ENCODE results near the gene METAP1D.

METAP1D gene

GRCh38 chr2:172087780-172088244 lies 88.1 kb downstream of the METAP1D start:
- Histone ChIP-seq H3K4me3 (ENCODE audit: low read depth, low read length) (no peak overlapping the region), H3K27ac (no peak overlapping the region), H3K27me3 (replicated peaks) (peaks cover 85% of the 10 kb centered on the region), H3K36me3 (replicated peaks) (no peaks in the 10 kb centered on the region)
- DNase-seq, result no peak
- in situ Hi-C loops (cut with HindIII; ENCODE audit: low pct_ligation_motif_present, low sequenced_read_pairs), result no loop called here
- no peak for TF ChIP-seq CTCF (IDR thresholded peaks at IDR 0.05; ENCODE audit: low read depth, low read length, missing control alignments)

- in situ Hi-C loops (cut with HindIII; ENCODE audit: low pct_ligation_motif_present, low sequenced_read_pairs), result no loop called here
- H3K4me3 ChIP-seq (ENCODE audit: low read depth, low read length), result no peak overlapping the region
- H3K36me3 ChIP-seq (replicated peaks), result no peaks in the 10 kb centered on the region
Measured at GRCh38 chr2:172088245-172089004, 88.7 kb downstream of the METAP1D start.

GRCh38 chr2:172089005-172089504 lies 89.3 kb downstream of the METAP1D start:
- no peak overlapping the region for H3K4me3 ChIP-seq (ENCODE audit: low read depth, low read length)
- H3K36me3 ChIP-seq (replicated peaks), result no peaks in the 10 kb centered on the region
- no peak for DNase-seq
- TF ChIP-seq CTCF (IDR thresholded peaks at IDR 0.05; ENCODE audit: low read depth, low read length, missing control alignments), result no peak
- H3K27ac ChIP-seq, result no peak overlapping the region
- peaks cover 85% of the 10 kb centered on the region for H3K27me3 ChIP-seq (replicated peaks)
- in situ Hi-C loops (cut with HindIII; ENCODE audit: low pct_ligation_motif_present, low sequenced_read_pairs), result no loop called here

More at GRCh38 chr2:172088245-172089004, 88.7 kb downstream of the METAP1D start:
- TF ChIP-seq CTCF (IDR thresholded peaks at IDR 0.05; ENCODE audit: low read depth, low read length, missing control alignments), result no peak
- no peak for DNase-seq
- H3K27ac ChIP-seq, result no peak overlapping the region
- H3K27me3 ChIP-seq (replicated peaks), result peaks cover 85% of the 10 kb centered on the region

- H3K4me3 ChIP-seq (ENCODE audit: low read depth, low read length), result no peak overlapping the region
- no peak overlapping the region for H3K27ac ChIP-seq
- in situ Hi-C loops (cut with HindIII; ENCODE audit: low pct_ligation_motif_present, low sequenced_read_pairs), result no loop called here
- no peaks in the 10 kb centered on the region for H3K36me3 ChIP-seq (replicated peaks)
- DNase-seq, result no peak
- H3K27me3 ChIP-seq (replicated peaks), result peaks cover 87% of the 10 kb centered on the region
- no peak for TF ChIP-seq CTCF (IDR thresholded peaks at IDR 0.05; ENCODE audit: low read depth, low read length, missing control alignments)
Measured at GRCh38 chr2:172089633-172090032, 89.9 kb downstream of the METAP1D start.

GRCh38 chr2:172090044-172090961 lies 90.5 kb downstream of the METAP1D start:
- DNase-seq, result no peak
- H3K27me3 ChIP-seq (replicated peaks), result peaks cover 90% of the 10 kb centered on the region
- no peaks in the 10 kb centered on the region for H3K36me3 ChIP-seq (replicated peaks)
- in situ Hi-C loops (cut with HindIII; ENCODE audit: low pct_ligation_motif_present, low sequenced_read_pairs), result no loop called here
- TF ChIP-seq CTCF (IDR thresholded peaks at IDR 0.05; ENCODE audit: low read depth, low read length, missing control alignments), result no peak
- H3K4me3 ChIP-seq (ENCODE audit: low read depth, low read length), result no peak overlapping the region
- no peak overlapping the region for H3K27ac ChIP-seq
